HFFc6 (cell line): ENCODE data around the gene B3GNT9. TPM values are rescaled to one million over a fixed set of nuclear protein-coding genes. Genes with fewer than 3 reads are reported as not detected.
A peak's percentile ranks its signal among the peaks of the same experiment; 100 is the strongest.

Source experiments
- DNase-seq: peaks from one replicate; pipeline ENCODE4 v3.0.0-alpha.2; 2018
- H3K27ac Mint-ChIP-seq: 2 replicates; pipeline ENCODE4 v1.8.0; 2020; ENCODE audit warnings: mild to moderate bottlenecking, mixed read lengths
- H3K27me3 Mint-ChIP-seq: 2 replicates; pipeline ENCODE4 v1.8.0; 2021; ENCODE audit warnings: mild to moderate bottlenecking, moderate library complexity, mixed read lengths; ENCODE audit not compliant: insufficient read depth
- H3K36me3 Mint-ChIP-seq: 2 replicates; pipeline ENCODE4 v1.8.0; 2021; ENCODE audit warnings: low read depth, mixed read lengths
- H3K4me1 Mint-ChIP-seq: 2 replicates; pipeline ENCODE4 v1.8.0; 2020; ENCODE audit warnings: low read depth, mixed read lengths
- H3K4me3 Mint-ChIP-seq: 2 replicates; pipeline ENCODE4 v1.8.0; 2020; ENCODE audit warnings: mild to moderate bottlenecking, moderate library complexity, mixed read lengths
- H3K9me3 Mint-ChIP-seq: 2 replicates; pipeline ENCODE4 v1.8.0; 2020; ENCODE audit warnings: mild to moderate bottlenecking, mixed read lengths
- CTCF ChIP-seq: fragments of 200-600 bp; sonication (generic); IDR thresholded peaks from 2 replicates; pipeline ENCODE4 v1.5.0; 2021; ENCODE audit warnings: antibody characterized with exemption, mild to moderate bottlenecking
- long read RNA-seq: library from polyadenylated mRNA; unstranded; transcript quantifications from one replicate; pipeline ENCODE4 v2.0.0, GENCODE V29; 2019
- total RNA-seq, 6 experiments: library from RNA; stranded (reverse); fragmentation: NEBNext Ultra II Directional; extraction: Animal tissue kit (Norgen Biotek cat#: 25700); gene quantifications; 2 replicates in 1 of 6; 3 replicates in 5 of 6; pipeline ENCODE4 v1.2.3, GENCODE V29; 2021

B3GNT9 gene, protein sequence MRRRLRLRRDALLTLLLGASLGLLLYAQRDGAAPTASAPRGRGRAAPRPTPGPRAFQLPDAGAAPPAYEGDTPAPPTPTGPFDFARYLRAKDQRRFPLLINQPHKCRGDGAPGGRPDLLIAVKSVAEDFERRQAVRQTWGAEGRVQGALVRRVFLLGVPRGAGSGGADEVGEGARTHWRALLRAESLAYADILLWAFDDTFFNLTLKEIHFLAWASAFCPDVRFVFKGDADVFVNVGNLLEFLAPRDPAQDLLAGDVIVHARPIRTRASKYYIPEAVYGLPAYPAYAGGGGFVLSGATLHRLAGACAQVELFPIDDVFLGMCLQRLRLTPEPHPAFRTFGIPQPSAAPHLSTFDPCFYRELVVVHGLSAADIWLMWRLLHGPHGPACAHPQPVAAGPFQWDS
- total RNA-seq = 10 to 100 TPM; 45.7 to 55.1 (median 50.1) TPM
- long read RNA-seq, partial matches to known transcripts = 0 of 16 reads
- long read RNA-seq, other reads (novel, unspliced or antisense) = 13 of 16 reads

- Mint-ChIP-seq H3K36me3 (peaks cover 8% of the 10 kb centered on the region), H3K27me3 (peaks cover 5% of the 10 kb centered on the region), H3K27ac (peak within 1 kb of the TSS; percentile 86), H3K4me3 (peak within 1 kb of the TSS; percentile 85), H3K9me3 (no peaks in the 10 kb centered on the region), H3K4me1 (peaks cover 23% of the 10 kb centered on the region)
- TF ChIP-seq CTCF = no peak
- peak; percentile 65 for DNase-seq
These were observed at the start of gene B3GNT9 for GRCh38 chr16:67150833-67151396. B3GNT9 (minus strand) TSS chr16:67150998; CDS start chr16:67150485, 513 bp downstream.

DNA sequence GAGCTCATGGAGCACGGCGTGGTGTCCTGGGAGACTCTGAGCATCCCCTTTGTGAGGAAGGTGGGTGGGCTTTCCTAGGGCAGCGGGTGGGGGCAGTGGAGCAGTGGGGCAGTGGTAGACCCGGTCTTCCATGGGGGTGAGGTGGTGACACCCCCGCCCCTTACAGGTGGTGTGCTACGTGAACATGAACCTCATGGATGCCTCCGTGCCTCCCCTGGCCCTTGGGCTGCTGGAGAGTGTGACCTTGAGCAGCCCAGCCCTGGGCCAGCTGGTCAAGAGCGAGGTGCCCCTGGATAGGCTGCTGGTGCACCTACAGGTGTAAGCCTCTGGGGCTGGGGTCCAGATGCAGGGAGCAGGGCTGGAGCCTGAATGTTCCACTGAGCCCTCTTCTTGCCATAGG is 49.7 kb upstream of the B3GNT9 start:
- DNase-seq = no peak
- peaks cover 10% of the 10 kb centered on the region for H3K27me3 Mint-ChIP-seq
- no peak overlapping the region for H3K27ac Mint-ChIP-seq
- H3K9me3 Mint-ChIP-seq = no peaks in the 10 kb centered on the region
- no peak for TF ChIP-seq CTCF
- H3K4me3 Mint-ChIP-seq = no peak overlapping the region
- peaks cover 13% of the 10 kb centered on the region for H3K4me1 Mint-ChIP-seq
- peaks cover 24% of the 10 kb centered on the region; the same call in 1 of the 2 replicates for H3K36me3 Mint-ChIP-seq

GRCh38 chr16:67199808-67200198 is 49.0 kb upstream of the B3GNT9 start:
- Mint-ChIP-seq H3K27me3 (peaks cover 9% of the 10 kb centered on the region), H3K9me3 (no peaks in the 10 kb centered on the region), H3K4me3 (no peak overlapping the region), H3K4me1 (peaks cover 13% of the 10 kb centered on the region), H3K27ac (no peak overlapping the region), H3K36me3 (peaks cover 27% of the 10 kb centered on the region; the same call in 1 of the 2 replicates)
- peak; percentile 24 for TF ChIP-seq CTCF
- no peak for DNase-seq

DNA sequence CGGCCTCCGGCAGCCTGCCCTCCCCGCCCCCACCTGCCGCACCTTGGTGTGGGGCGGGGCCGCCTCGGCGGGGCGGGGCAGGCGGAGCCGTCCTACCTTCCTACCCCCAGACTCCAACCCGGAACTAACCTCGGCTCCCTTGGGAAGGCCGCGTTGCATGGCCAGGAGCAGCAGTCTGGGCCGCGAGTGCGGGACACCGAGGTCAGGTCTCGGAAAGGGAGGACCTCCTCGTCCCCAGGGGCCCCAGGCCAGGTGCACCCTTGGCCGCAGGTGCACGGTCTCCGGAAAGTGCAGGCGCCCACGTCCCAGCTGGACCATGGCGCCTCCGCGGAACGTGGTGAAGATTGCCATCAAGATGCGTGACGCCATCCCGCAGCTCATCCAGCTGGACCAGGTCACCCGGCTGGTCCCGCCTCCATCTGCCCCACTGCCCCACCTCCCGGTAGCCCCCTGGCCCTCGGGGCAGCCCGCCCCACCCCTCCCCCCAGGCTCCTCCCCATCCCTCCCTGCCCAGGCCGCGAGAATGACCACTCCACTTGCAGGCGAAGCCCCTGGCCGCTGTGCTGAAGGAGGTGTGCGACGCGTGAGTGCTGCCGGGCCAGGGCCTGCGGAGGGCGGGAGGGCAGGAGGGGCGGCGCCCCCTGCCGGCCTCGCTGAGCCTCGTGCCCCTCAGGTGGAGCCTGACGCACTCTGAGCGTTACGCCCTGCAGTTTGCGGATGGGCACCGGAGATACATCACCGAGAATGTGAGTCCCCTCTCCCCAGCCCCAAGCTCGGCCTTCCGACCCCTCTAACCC is 48.4 kb upstream of the B3GNT9 start, which contains the start of gene ELMO3:
ELMO3 (plus strand) TSS at position 121 of the 797 bp plus-strand sequence; CDS start at position 317, 196 bp downstream.
- H3K4me1 Mint-ChIP-seq = peaks cover 13% of the 10 kb centered on the region
- no peaks in the 10 kb centered on the region for H3K9me3 Mint-ChIP-seq
- H3K36me3 Mint-ChIP-seq = peaks cover 27% of the 10 kb centered on the region; the same call in 1 of the 2 replicates
- H3K27ac Mint-ChIP-seq = 0 out of 2 replicates have a peak within 1 kb of the TSS, but pooled peaks have one; percentile 16
- DNase-seq = no peak
- peak; percentile 50 for TF ChIP-seq CTCF
- peaks cover 9% of the 10 kb centered on the region for H3K27me3 Mint-ChIP-seq
- H3K4me3 Mint-ChIP-seq = no peak within 1 kb of the TSS

GRCh38 chr16:67198238-67198734 is 47.5 kb upstream of the B3GNT9 start:
- Mint-ChIP-seq H3K27me3 (peaks cover 9% of the 10 kb centered on the region), H3K4me1 (peaks cover 22% of the 10 kb centered on the region), H3K4me3 (no peak overlapping the region), H3K27ac (0 out of 2 replicates have a peak overlapping the region, but pooled peaks have one; percentile 16), H3K36me3 (peaks cover 36% of the 10 kb centered on the region; the same call in 1 of the 2 replicates), H3K9me3 (no peaks in the 10 kb centered on the region)
- TF ChIP-seq CTCF = peak; percentile 75
- no peak for DNase-seq
